ENCODE measurements around the gene GAA.
A peak's percentile ranks its signal among the peaks of the same experiment; 100 is the strongest.

The GAA gene

GRCh38 chr17:80070375-80071115 is 30.8 kb upstream of the GAA start:
- DNase-seq (no peak), ATAC-seq (replicated peaks) (no peak)
- Mint-ChIP-seq H3K9me3 (no peaks in the 10 kb centered on the region), H3K27me3 (peaks cover 18 to 47% of the 10 kb centered on the region in 2 donors), H3K36me3 (ENCODE audit: insufficient read depth) (peaks cover 2% of the 10 kb centered on the region), H3K27ac (no peak overlapping the region), H3K4me1 (ENCODE audit: low read depth in 2 of 2) (no peaks in the 10 kb centered on the region), H3K4me3 (no peak overlapping the region)

- Mint-ChIP-seq H3K4me1 (ENCODE audit: low read depth in 2 of 2) (no peaks in the 10 kb centered on the region), H3K4me3 (no peak overlapping the region), H3K27ac (no peak overlapping the region), H3K9me3 (no peaks in the 10 kb centered on the region), H3K27me3 (peaks cover 23 to 46% of the 10 kb centered on the region in 2 donors), H3K36me3 (ENCODE audit: insufficient read depth) (peaks cover 2% of the 10 kb centered on the region)
- DNase-seq (no peak), ATAC-seq (replicated peaks) (no peak)
These were observed 30.1 kb upstream of the GAA start for GRCh38 chr17:80071116-80071841.

GRCh38 chr17:80072410-80072809 is 29.0 kb upstream of the GAA start:
- Mint-ChIP-seq H3K27me3 (peaks cover 15 to 36% of the 10 kb centered on the region in 2 donors), H3K27ac (no peak overlapping the region), H3K4me3 (no peak overlapping the region), H3K36me3 (ENCODE audit: insufficient read depth) (peaks cover 2% of the 10 kb centered on the region), H3K4me1 (ENCODE audit: low read depth in 2 of 2) (no peaks in the 10 kb centered on the region), H3K9me3 (no peaks in the 10 kb centered on the region)
- DNase-seq (no peak), ATAC-seq (replicated peaks) (no peak)

- Mint-ChIP-seq H3K9me3 (no peaks in the 10 kb centered on the region), H3K36me3 (ENCODE audit: insufficient read depth) (no peaks in the 10 kb centered on the region), H3K27ac (no peak overlapping the region), H3K4me1 (ENCODE audit: low read depth in 2 of 2) (peaks cover 4 to 5% of the 10 kb centered on the region in 2 donors), H3K4me3 (no peak overlapping the region), H3K27me3 (peaks cover 6 to 38% of the 10 kb centered on the region in 2 donors)
- DNase-seq (no peak), ATAC-seq (replicated peaks) (no peak)
These were observed 21.3 kb upstream of the GAA start for GRCh38 chr17:80080081-80080480.

GRCh38 chr17:80081596-80081995 is 19.8 kb upstream of the GAA start:
- Mint-ChIP-seq H3K27me3 (peaks cover 0 to 40% of the 10 kb centered on the region in 2 donors), H3K9me3 (no peaks in the 10 kb centered on the region), H3K4me1 (ENCODE audit: low read depth in 2 of 2) (peaks cover 4 to 5% of the 10 kb centered on the region in 2 donors), H3K36me3 (ENCODE audit: insufficient read depth) (no peaks in the 10 kb centered on the region), H3K27ac (no peak overlapping the region), H3K4me3 (no peak overlapping the region)
- DNase-seq = no peak
- ATAC-seq (replicated peaks) = no peak

GRCh38 chr17:80082403-80083135 is 18.8 kb upstream of the GAA start:
- peak; percentile 53 for ATAC-seq (replicated peaks)
- H3K9me3 Mint-ChIP-seq = no peaks in the 10 kb centered on the region
- H3K4me1 Mint-ChIP-seq (ENCODE audit: low read depth in 2 of 2) = peaks cover 4 to 5% of the 10 kb centered on the region in 2 donors
- peak; percentile 43 to 51 (median 44) for DNase-seq
- H3K27ac Mint-ChIP-seq = no peak overlapping the region
- H3K4me3 Mint-ChIP-seq = no peak overlapping the region
- peaks cover 0 to 48% of the 10 kb centered on the region in 2 donors for H3K27me3 Mint-ChIP-seq
- no peaks in the 10 kb centered on the region for H3K36me3 Mint-ChIP-seq (ENCODE audit: insufficient read depth)

GRCh38 chr17:80083136-80083661 is 18.2 kb upstream of the GAA start:
- Mint-ChIP-seq H3K27me3 (peaks cover 0 to 44% of the 10 kb centered on the region in 2 donors), H3K36me3 (ENCODE audit: insufficient read depth) (no peaks in the 10 kb centered on the region), H3K27ac (no peak overlapping the region), H3K9me3 (no peaks in the 10 kb centered on the region), H3K4me3 (no peak overlapping the region), H3K4me1 (ENCODE audit: low read depth in 2 of 2) (peaks cover 4 to 5% of the 10 kb centered on the region in 2 donors)
- DNase-seq = no peak
- ATAC-seq (replicated peaks) = no peak

- Mint-ChIP-seq H3K27ac (no peak overlapping the region), H3K4me1 (ENCODE audit: low read depth in 2 of 2) (peaks cover 4 to 5% of the 10 kb centered on the region in 2 donors), H3K9me3 (no peaks in the 10 kb centered on the region), H3K4me3 (no peak overlapping the region), H3K36me3 (ENCODE audit: insufficient read depth) (no peaks in the 10 kb centered on the region), H3K27me3 (peaks cover 0 to 47% of the 10 kb centered on the region in 2 donors)
- ATAC-seq (replicated peaks) (no peak), DNase-seq (no peak)
These were observed 16.6 kb upstream of the GAA start for GRCh38 chr17:80084773-80085172.

- Mint-ChIP-seq H3K27me3 (peaks cover 0 to 41% of the 10 kb centered on the region in 2 donors), H3K36me3 (ENCODE audit: insufficient read depth) (no peaks in the 10 kb centered on the region), H3K9me3 (no peaks in the 10 kb centered on the region), H3K4me3 (no peak overlapping the region), H3K27ac (no peak overlapping the region), H3K4me1 (ENCODE audit: low read depth in 2 of 2) (peaks cover 4 to 5% of the 10 kb centered on the region in 2 donors)
- no peak for ATAC-seq (replicated peaks)
- no peak for DNase-seq
These were observed 15.3 kb upstream of the GAA start for GRCh38 chr17:80086081-80086480.

GRCh38 chr17:80086616-80087015 is 14.8 kb upstream of the GAA start:
- peaks cover 4 to 5% of the 10 kb centered on the region in 2 donors for H3K4me1 Mint-ChIP-seq (ENCODE audit: low read depth in 2 of 2)
- no peak overlapping the region for H3K27ac Mint-ChIP-seq
- H3K36me3 Mint-ChIP-seq (ENCODE audit: insufficient read depth) = no peaks in the 10 kb centered on the region
- no peak for ATAC-seq (replicated peaks)
- DNase-seq = no peak
- no peak overlapping the region for H3K4me3 Mint-ChIP-seq
- H3K27me3 Mint-ChIP-seq = peaks cover 0 to 41% of the 10 kb centered on the region in 2 donors
- H3K9me3 Mint-ChIP-seq = no peaks in the 10 kb centered on the region

GRCh38 chr17:80087346-80088265 is 13.8 kb upstream of the GAA start:
- Mint-ChIP-seq H3K4me3 (no peak overlapping the region), H3K4me1 (ENCODE audit: low read depth in 2 of 2) (peaks cover 3% of the 10 kb centered on the region in 2 donors), H3K9me3 (no peaks in the 10 kb centered on the region), H3K27me3 (peaks cover 0 to 38% of the 10 kb centered on the region in 2 donors), H3K36me3 (ENCODE audit: insufficient read depth) (no peaks in the 10 kb centered on the region), H3K27ac (no peak overlapping the region)
- ATAC-seq (replicated peaks) (no peak), DNase-seq (no peak)

- no peak for DNase-seq
- no peaks in the 10 kb centered on the region for H3K4me1 Mint-ChIP-seq (ENCODE audit: low read depth in 2 of 2)
- no peaks in the 10 kb centered on the region for H3K9me3 Mint-ChIP-seq
- peaks cover 0 to 33% of the 10 kb centered on the region in 2 donors for H3K27me3 Mint-ChIP-seq
- H3K36me3 Mint-ChIP-seq (ENCODE audit: insufficient read depth) = no peaks in the 10 kb centered on the region
- H3K27ac Mint-ChIP-seq = no peak overlapping the region
- ATAC-seq (replicated peaks) = no peak
- no peak overlapping the region for H3K4me3 Mint-ChIP-seq
These were observed 11.6 kb upstream of the GAA start for GRCh38 chr17:80089762-80090161.
